Measurements from ENCODE around the gene FAM186B. TPM values are rescaled to one million over a fixed set of nuclear protein-coding genes. Genes with fewer than 3 reads are reported as not detected.
"Not testable (repeated sequence)": the region's sequence is repeated elsewhere in the genome, so short reads cannot be mapped to it uniquely, and the experiment has no call there.

The FAM186B gene, protein sequence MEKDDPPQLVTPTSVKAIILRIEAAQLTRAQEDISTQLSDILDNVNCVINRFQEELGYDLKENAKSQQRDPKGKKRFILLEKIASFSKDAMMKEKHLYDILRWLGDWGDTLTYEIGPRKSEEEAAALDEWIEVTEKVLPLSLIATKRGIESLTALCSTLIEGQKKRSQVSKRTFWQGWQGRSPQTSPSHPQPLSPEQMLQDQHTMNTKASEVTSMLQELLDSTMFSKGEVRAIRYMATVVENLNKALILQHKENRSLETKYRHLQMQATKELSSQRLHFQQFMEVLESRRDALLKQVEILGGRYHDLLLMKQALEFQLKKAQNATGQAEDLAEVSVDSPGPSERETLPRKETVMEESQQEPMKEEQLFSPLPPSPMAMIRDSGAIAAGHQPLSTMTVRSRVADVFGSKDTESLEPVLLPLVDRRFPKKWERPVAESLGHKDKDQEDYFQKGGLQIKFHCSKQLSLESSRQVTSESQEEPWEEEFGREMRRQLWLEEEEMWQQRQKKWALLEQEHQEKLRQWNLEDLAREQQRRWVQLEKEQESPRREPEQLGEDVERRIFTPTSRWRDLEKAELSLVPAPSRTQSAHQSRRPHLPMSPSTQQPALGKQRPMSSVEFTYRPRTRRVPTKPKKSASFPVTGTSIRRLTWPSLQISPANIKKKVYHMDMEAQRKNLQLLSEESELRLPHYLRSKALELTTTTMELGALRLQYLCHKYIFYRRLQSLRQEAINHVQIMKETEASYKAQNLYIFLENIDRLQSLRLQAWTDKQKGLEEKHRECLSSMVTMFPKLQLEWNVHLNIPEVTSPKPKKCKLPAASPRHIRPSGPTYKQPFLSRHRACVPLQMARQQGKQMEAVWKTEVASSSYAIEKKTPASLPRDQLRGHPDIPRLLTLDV
- total RNA-seq (2014; rRNA removed), result 0.19 and 0.40 TPM in 2 replicates
- polyA plus RNA-seq (2012), result 0.17 TPM

DNA sequence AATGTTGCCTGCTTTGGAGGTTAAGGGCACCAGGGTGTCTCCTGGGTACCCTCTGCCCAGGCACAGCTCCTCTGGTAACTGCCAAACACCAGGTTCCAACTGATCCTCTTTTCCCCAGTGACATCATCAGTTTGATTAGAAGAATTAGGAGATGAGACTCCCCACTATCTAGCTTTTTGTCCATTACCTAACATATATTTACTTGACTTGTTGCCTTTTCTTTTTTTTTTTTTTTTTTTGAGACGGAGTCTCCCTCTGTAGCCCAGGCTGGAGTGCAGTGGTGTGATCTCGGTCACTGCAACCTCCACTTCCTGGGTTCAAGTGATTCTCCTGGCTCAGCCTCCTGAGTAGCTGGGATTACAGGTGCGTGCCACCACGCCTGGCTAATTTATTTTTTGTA is at the start of gene FAM186B:
FAM186B (minus strand) TSS at position 101 of the 400 bp plus-strand sequence. CDS start 162 bp downstream, outside the sequence.
- DNase-seq (ENCODE audit: low read depth), result not testable (repeated sequence)

DNA sequence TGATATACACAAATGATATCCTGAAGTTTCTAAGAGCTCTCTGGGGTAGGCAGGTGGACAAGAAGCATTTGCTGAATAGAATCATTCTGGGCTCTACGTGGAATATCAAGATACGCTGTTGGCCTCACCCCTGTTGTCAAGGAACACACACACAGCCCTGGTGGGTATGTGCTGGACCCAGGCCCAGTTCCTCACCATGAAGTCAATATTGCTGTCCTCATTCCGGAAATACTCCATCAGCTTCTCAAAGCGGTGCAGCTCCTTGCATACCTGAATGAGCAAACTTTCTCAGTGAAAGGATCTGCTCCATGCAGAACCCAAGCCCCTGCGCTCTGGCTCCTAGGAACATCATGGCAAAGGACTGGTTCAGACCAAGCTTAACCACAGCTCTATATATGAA is 49.3 kb upstream of the FAM186B start:
- no peak for DNase-seq (ENCODE audit: low read depth)

DNA sequence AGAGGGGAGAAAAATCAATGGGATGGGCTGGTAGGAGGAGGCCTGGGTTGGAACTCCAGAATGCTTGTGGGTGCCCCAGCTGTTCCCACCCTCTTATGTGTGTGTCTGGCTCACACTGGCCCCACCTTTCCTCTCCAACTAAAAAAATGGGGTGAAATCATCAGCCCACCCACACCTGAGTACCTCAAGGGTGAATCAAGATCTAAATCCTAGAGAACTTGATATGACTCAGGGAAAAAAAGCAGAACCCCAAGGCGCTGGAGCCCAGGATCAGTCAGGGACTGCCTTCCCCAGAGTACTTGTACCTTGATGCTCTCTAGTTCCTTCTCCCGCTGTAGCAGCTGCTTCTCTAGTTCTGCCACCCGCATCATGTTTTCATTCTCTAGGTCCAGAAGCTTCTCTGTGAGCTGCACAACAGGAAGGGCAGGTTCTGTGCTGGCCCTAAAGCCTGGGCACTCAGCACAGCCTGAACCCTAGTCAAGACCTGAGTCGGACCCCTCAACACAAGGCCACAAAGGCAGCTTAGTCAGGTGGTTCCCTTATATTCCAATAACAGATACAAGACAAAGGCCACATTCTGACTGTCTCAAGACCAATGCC is 47.6 kb upstream of the FAM186B start:
- no peak for DNase-seq (ENCODE audit: low read depth)

DNA sequence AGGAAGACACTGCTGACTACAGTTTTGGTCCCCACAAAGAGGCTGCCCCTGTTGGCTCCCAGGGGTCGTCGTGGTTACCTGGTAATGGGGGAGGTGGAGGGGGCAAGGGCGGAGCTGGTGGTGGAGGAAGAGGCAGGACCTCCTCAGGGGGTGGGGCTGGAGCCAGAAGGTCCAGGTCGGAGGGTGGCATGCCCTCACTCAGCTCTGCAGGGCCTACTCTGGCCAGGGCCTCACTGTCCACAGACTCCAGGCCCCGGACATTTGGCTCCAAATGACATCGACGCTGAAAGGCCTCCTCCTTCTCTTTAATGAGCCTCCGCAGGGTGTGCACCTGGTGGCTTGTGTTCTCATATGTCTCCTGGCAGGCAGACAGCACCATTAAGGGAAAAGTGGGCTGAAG is 46.4 kb upstream of the FAM186B start:
- no peak for DNase-seq (ENCODE audit: low read depth)

DNA sequence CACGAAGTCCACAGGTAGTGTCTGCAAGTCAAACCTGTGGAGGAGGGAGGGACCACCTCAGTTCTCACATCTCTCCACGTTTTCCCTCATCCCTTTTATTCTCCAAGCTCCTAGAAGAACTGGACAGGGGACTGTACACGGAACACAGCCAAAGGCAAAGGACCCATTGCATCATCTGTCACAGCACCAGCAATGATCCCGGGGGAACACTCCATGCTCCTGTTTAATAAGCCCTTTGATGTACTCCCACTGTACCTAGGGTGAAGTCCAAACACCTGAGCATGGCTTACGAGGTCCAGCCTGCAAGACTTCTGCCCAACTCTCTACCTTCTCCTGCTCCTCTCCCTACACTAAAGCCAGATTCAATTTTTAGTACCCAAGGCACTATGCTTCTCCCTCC is 44.5 kb upstream of the FAM186B start:
- DNase-seq (ENCODE audit: low read depth), result no peak

DNA sequence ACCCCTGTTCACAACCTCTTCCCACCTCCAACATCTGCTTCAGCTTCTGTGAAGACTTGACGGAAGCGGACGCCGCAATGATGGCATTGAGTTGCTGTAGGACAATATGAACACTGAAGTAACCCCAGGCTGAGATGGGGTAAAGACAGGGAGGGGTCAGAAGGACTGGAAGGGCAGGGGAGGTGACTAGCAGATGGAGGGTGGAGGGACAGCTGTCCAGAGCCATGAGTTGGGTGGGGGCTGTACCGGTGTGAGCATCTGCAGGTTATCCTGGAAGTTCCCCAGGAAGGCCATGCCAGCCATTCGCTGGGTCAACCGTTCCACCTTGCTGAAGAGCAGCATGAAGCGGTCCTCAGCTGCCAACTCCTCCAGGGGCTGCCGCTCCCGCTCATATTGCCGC is 44.0 kb upstream of the FAM186B start:
- DNase-seq (ENCODE audit: low read depth), result no peak

DNA sequence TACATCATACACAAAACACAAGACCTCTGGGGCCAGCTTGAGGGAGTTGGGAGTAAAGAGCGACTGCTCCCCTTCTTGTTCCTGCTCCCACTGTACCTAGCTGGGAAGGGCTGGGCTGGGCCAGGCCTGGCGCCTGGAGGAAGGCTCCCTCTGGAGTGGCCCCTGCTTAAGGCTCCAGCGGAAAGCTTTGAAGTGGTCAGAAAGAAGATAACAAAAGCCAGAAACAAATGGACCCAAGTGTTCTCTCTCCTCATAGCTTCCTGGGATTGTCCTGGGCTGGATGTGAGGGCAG is 43.2 kb upstream of the FAM186B start:
- no peak for DNase-seq (ENCODE audit: low read depth)

DNA sequence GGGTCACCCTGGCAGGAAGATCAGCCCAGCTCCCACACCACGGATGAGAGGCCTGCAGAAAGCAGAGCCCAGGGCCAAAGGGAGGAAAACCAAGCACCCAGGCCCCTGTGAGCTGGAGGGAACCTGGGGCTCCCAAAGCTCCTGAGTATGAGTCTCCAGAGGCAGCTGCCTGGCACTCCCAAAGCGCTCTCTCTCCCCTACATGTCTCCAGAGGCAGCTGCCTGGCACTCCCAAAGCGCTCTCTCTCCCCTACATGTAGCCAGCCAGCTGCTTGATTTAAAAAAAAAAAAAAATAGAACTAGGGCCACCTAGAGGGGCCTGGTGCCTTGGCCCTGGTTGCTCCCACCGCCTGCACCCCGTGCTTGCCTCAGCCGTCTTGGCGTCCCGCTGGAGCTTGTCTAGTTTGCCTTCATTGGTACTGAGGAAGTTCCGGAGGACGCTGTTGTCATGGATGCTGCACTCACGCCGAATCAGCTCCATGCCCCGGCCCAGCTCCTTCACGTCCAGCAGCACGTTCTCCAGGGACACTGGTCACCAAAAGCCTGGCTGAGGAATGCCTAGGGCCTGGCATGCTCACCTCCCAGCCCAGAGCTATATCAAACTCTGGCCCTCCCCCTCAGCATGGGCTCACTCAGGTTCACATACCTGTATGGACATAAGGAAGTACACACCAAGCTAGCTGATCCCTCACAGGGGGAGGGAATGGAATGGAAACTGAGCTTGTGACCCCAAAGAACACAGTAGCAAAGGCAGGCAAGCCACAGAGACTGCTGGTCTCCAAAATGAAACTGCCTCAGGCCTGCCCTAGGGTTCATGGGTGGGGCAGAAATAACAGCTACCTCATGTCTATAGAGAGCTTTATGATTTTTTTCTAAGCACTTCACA is 42.6 kb upstream of the FAM186B start:
- no peak for DNase-seq (ENCODE audit: low read depth)

DNA sequence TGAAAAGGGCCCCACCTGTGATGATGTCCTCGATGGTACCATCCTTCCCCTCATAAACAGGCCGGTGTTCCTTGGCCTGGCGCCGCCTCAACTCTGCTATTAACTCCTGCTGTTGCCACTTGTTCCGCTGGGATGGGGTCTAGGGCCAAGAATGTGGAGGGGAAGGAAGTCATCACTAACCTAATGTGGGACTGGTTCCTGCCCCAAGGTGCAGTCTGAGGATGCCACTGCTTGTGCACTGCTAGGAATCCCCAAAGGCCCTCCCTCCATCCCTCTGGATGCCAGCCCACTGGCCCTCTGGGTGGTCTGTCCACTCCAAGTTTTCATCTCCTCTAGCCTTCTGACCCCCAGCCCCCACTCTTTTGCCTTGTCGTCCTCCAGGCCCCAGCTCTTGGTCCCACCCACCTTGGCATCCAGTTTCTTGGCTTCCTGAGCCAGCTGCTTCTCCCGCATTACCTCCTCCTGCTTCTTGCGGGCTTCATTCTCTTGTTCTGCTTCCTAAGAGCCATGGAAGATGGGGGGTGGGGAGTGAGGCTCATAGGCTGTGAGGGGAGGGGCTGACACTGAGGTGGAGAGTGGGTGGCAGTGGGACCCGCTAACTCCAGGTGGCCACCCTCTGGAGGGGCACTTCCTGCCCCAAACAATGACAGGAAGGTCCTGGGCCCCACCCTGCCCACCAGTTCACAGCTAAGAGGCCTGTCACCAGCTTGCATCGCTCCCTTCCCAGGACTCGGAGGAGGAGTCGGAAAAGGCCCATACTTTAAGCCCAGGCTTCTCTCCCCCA is 41.6 kb upstream of the FAM186B start:
- no peak for DNase-seq (ENCODE audit: low read depth)

DNA sequence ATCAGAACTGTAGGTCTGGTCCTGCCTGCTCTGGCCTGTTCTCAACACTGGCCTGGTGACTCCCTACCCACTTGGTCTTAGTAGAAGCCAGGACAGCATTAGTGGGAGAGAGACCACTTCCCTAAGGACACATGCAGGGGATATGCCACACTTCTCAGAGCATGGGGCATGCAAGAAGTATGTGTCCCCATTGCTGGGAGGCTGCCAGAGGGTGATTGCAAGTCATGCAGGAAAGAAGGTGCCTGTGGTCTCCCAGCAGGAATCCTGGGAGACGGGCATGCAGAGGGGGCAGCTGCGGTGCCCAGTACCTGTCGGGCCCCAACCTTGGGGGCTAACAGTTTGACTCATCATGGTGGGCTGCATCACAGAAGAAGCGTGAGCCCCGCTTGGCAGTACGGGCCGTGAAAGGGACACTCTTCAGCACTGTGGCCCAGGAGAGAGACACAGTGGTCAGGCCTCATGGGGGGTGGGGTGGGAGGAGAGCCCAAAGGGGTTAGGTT is 40.9 kb upstream of the FAM186B start:
- DNase-seq (ENCODE audit: low read depth), result no peak

DNA sequence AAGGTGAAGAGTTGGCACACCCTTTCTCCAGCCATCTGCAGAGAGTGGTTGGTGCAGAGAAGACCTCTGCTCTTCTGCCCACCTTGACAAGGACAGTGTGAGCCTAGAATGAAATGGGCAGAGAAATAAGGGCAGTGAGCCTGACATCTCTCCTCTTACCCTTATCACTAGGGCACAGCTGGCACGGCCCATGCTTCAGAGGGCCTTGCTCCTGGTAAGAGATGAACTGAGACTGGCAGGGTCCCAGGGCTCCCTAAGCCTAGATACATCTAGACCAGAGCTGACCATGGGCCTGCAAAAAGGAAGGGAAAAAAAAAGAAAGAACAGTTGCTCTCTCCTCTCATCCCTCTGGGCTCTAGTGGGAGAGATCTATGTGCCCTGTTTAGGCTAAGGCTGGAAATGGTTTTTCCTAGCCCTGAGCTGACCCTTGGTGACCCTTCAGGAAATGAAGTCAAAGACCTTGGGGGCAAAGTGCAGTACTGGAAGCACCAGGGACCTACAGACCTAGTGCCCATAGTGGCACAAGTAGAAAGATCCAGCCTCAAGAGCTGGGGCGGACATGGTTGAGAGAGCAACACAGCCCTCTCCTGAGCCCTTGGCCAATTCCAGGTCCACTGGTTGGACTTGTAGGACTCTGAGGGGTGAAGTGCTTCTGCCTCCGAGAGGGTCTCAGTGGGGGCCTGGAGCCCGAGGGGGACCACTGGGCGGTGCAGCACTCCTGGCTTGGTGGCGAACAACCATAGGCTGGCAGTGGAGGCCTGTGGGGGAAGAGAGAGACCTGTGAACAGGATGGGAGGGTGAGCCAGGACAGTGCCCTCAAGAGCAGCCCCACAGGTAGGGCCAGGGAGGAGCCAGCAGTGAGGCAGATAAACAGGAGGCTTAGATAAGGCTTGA is 40.0 kb upstream of the FAM186B start:
- no peak for DNase-seq (ENCODE audit: low read depth)

DNA sequence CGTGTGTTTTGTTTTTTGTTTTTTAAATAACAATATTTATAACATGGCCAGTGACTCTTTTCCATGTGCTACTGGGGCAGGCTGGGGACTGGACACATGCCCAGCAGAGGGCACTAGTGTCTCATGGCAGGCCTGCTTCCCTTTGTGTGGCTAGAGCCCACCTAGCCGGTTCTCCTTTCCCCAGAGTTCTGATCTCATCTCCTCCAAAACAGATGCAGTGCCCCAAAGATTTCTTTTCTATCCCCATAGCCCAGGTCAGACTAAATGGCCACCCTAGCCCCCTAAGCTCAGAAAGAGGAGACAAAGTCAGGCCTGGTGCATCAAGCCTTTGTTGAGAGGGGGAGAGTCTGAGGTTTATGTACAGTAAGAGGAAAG is 39.2 kb upstream of the FAM186B start:
- peak; percentile 66 for DNase-seq (ENCODE audit: low read depth)

DNA sequence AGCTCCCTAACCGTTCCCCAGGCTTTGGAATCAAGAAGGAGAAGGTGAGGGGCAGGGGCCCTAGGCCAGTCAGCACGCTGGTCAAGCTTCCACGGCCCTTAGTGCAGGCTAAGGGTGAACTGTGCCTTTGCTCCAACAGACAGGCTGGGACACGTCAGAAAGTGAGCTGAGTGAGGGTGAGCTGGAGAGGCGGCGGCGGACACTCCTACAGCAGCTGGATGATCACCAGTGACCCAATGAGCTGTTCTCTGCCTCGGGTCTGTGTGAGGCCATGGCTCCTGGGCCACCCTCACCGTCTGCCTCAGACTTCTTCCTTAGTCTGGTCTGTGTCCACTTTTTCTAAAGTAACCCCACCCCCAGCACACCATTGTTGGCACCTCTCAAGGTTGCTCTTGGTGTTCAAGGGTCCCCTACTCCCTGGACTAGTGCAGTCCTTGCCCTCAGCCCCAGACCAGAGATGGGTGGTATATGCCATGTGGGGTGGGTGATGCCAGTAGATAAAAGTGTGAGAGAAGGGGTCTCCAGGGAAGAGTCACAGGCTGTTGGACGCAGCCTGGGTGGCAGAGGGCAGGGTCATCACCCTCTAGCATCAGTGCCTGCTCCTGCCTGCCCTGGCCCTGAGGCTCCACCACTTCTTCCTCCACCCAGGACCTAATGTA is 38.7 kb upstream of the FAM186B start:
- DNase-seq (ENCODE audit: low read depth), result no peak

DNA sequence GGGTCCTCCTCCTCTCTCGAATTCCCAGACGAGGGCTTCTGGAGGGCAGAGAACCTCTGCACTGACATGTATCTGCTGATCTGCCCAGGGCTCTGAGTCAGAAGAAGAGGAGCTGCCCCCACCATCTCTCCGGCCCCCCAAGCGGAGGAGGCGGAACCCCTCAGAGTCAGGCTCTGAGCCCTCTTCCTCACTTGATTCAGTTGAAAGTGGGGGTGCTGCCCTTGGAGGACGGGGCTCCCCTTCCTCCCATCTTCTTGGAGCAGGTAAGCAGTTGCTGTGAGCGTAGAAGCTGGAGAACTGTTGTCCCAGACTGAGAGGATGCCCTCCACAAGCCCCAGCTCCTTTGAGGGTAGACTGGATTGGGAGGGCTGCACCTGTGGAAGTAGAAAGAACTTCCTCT is 37.7 kb upstream of the FAM186B start:
- DNase-seq (ENCODE audit: low read depth), result no peak

DNA sequence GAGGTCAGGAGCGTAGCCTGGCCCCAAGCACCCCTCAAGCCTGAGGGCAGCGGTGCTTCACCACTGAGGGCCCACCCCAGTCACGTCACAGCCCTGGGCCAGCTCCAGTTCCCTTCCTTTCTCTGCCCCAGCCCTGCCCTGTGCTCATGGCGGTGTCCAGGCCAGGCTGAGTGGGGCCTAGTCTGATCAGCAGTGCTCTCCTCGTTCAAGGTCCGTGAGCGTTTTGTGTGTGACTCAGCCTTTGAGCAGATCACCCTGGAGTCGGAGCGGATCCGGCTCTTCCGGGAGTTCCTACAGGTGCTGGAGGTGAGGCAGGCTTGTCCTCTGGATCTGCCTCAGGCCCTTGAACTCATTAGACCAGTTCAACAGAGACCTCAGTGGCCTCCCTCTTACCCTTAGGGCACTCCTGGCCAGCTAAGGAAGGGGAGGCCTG is 36.9 kb upstream of the FAM186B start:
- DNase-seq (ENCODE audit: low read depth), result no peak

DNA sequence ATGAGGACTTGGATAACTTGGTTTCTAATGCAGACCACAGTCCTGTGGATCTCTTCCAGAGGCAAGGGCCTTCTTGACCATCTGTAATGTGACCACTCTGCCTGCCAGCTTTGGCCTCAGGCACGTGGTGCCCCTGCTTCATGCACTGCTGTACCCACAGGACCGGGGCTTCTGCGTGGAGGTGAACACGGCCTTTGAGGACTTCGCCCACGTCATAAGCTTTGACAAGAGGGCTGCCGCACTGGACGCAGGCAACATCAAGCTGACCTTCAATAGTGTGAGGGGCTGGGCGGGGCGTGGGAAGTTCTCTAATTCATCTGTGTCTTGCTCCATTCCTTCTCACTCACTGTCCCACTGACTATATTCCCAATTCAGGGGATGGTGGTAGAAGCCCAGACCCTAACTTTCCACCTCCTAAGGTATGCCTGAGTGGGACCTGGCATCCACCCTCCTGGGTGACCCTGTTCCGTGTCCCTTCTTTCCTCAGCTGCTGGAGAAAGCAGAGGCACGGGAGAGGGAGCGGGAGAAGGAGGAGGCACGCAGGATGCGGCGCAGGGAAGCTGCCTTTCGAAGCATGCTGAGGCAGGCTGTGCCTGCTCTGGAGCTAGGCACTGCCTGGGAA is 36.4 kb upstream of the FAM186B start:
- no peak for DNase-seq (ENCODE audit: low read depth)

DNA sequence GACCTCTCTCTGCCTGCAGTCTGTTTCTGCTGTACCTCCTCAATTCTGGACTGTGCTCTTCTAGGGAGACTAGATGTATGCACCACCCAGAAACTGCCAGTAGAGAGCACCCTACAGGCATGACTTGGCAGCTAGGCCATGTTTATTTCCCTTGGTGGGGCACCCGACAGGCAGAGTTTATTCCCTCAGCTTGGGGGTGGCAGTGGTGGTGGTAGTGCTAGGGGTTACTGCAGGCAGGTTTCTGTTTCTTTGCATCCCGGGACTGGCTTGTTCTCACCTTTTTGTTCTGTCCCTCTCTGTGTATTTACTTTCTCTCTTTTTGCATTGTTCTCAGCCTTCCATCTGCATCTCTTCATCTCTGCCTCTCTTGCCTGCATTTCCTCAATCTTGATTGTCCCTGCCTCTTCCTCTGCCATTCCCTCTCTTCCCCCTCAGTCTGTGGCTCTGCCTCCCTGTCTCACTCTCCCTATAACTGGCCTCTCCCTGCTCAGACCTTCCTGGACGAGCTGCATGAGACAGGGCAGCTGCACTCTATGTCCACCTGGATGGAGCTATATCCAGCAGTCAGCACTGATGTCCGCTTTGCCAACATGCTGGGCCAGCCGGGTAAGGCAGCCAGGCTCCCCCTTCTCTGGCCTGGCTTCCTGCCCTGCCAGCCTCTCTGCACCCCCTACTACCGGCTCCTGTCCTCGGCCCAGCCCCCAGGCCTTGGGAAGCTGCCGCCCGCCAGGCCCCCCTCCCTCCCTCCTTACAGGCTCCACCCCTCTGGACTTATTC is 31.7 kb upstream of the FAM186B start:
- DNase-seq (ENCODE audit: low read depth), result peak; percentile 65

DNA sequence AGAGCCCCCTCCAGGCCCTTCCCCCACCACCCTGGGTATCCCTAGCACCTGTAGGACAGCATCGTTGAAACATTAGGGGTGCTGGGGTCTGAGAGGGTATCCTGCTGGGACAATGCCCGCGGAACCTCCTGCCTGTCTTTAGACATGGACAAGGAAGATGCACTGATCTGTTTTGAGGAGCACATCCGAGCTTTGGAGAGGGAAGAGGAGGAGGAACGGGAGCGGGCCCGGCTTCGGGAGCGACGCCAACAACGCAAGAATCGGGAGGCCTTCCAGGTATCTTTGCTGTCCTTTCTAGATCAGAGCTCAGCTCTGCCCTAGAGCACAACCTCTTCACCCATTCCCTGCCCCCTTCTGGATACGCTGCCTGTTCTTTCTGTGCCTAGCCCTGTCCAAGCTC is 31.1 kb upstream of the FAM186B start:
- DNase-seq (ENCODE audit: low read depth), result no peak
